Measurements from ENCODE around the gene GPRC5C. TPM values are rescaled to one million over a fixed set of nuclear protein-coding genes. Genes with fewer than 3 reads are reported as not detected.

The GPRC5C gene
- total RNA-seq, 1 donor from 2014 or later, result 0.20 TPM

Other genes with a start within 250 kb of the GPRC5C start
- gene RPL38, start 228.4 kb upstream of the GPRC5C start, total RNA-seq, result 879 and 889 TPM in 2 replicates
- gene TTYH2, start 218.5 kb upstream of the GPRC5C start, total RNA-seq, result 9.2 and 11.0 TPM in 2 replicates
- gene DNAI2, start 157.9 kb upstream of the GPRC5C start, total RNA-seq, result 0.34 and 0.69 TPM in 2 replicates
- gene KIF19, start 105.9 kb upstream of the GPRC5C start, total RNA-seq, result 0.22 and 0.27 TPM in 2 replicates
- not detected in 2 replicates for gene BTBD17, start 70.2 kb upstream of the GPRC5C start, total RNA-seq
- not detected in 2 replicates for gene GPR142, start 64.6 kb upstream of the GPRC5C start, total RNA-seq
- gene CD300A, start 34.5 kb downstream of the GPRC5C start, total RNA-seq, result 49.6 and 50.3 TPM in 2 replicates
- not detected in 2 replicates for gene CD300LB, start 99.4 kb downstream of the GPRC5C start, total RNA-seq
- 0.80 and 1.3 TPM in 2 replicates for gene CD300C, start 114.0 kb downstream of the GPRC5C start, total RNA-seq
- gene CD300H, start 135.4 kb downstream of the GPRC5C start, total RNA-seq, result not detected in 2 replicates
- not detected in 2 replicates for gene CD300LD, start 160.2 kb downstream of the GPRC5C start, total RNA-seq
- gene CD300E, start 191.7 kb downstream of the GPRC5C start, total RNA-seq, result not detected in 2 replicates